ENCODE data around the gene RSPO1.

- TF ChIP-seq CTCF (IDR thresholded peaks at IDR 0.05; ENCODE audit: poor library complexity, severe bottlenecking) (no peak), EP300 (conservative IDR thresholded peaks at IDR 0.05; ENCODE audit: poor library complexity, severe bottlenecking) (no peak)
Measured at GRCh38 chr1:37575692-37576091, 59.0 kb downstream of the RSPO1 start.

Measured in neural cell (in vitro differentiated cells).